Gastrocnemius medialis (tissue), 4 donors: ENCODE measurements around the gene CA9. TPM values are rescaled to one million over a fixed set of nuclear protein-coding genes. Genes with fewer than 3 reads are reported as not detected.
A peak's percentile ranks its signal among the peaks of the same experiment; 100 is the strongest.

Experiments
- ATAC-seq, 2 donors: fragments of 150-250 bp; one replicate each; pipeline ENCODE4 v1.9.1; 2016
- DNase-seq, 2 donors: peaks; one replicate each; pipeline ENCODE4 v3.0.0-alpha.2; 2019
- H3K27ac ChIP-seq, 4 donors: fragments of 200-600 bp; sonication (generic); 1 replicate in 1 of 4; 2 replicates in 3 of 4; pipeline ENCODE4 v1.5.1; 2016 to 2018; ENCODE audit warnings: mild to moderate bottlenecking in 2 of 4, moderate library complexity in 1 of 4
- H3K27me3 ChIP-seq, 3 donors: fragments of 200-600 bp; sonication (generic) in 2 of 3; 1 replicate in 1 of 3; 2 replicates in 2 of 3; pipeline versions ENCODE4 v1.5.1 to v1.6.0; 2016 to 2019; ENCODE audit warnings: mild to moderate bottlenecking in 1 of 3, moderate library complexity in 1 of 3
- H3K36me3 ChIP-seq, 2 donors: fragments of 200-600 bp; sonication (generic) in 1 of 2; one replicate each; pipeline ENCODE4 v1.5.1; 2017 to 2018
- H3K4me1 ChIP-seq, 2 donors: fragments of 200-600 bp; sonication (generic) in 1 of 2; one replicate each; pipeline ENCODE4 v1.5.1; 2016 to 2017; ENCODE audit warnings: mild to moderate bottlenecking in 2 of 2
- H3K4me3 ChIP-seq, 4 donors: fragments of 200-600 bp; sonication (generic) in 3 of 4; 1 replicate in 1 of 4; 2 replicates in 3 of 4; pipeline ENCODE4 v1.5.1; 2016 to 2019; ENCODE audit warnings: mild to moderate bottlenecking in 2 of 4
- H3K9me3 ChIP-seq, 3 donors: fragments of 200-600 bp; sonication (generic) in 2 of 3; 1 replicate in 1 of 3; 2 replicates in 2 of 3; pipeline ENCODE4 v1.5.1; 2016 to 2019
- POLR2A ChIP-seq, 2 donors: fragments of 450-650 bp; IDR thresholded peaks; one replicate each; pipeline ENCODE4 v1.6.1; 2017; ENCODE audit warnings: antibody characterized with exemption in 2 of 2, mild to moderate bottlenecking in 2 of 2, moderate library complexity in 2 of 2
- in situ Hi-C, 4 donors: fragments of 200-750 bp; cut with MboI; loops; one replicate each; pipeline versions ENCODE4 v1.15.0 to v1.8.0; 2017; ENCODE audit warnings: low sequenced_read_pairs in 4 of 4
- intact Hi-C: fragments of 100-400 bp; cut with DNase I; formaldehyde crosslinking; loops from one replicate; pipeline ENCODE4 v1.15.1; 2023; ENCODE audit warnings: low total_unique reads
- total RNA-seq, 4 donors: library from RNA; depleted of rRNA; stranded (reverse); fragments of >200 nt; gene quantifications; one replicate each; pipeline versions ENCODE4 v1.1.0 to v1.2.3, GENCODE V29; 2016
- TF ChIP-seq, protein P1 (sequence below), 5 experiments: fragments of 450-650 bp in 3 of 5; fragments of 200-600 bp in 2 of 5; sonication (generic) in 2 of 5; IDR thresholded peaks in 4 of 5; conservative IDR thresholded peaks in 1 of 5; 1 replicate in 4 of 5; 2 replicates in 1 of 5; pipeline ENCODE4 v1.5.1; 2016 to 2019; ENCODE audit warnings: antibody characterized with exemption in 5 of 5, mild to moderate bottlenecking in 3 of 5, moderate library complexity in 3 of 5

CA9 gene
- total RNA-seq, 4 donors from 2014 or later: not detected

DNA sequence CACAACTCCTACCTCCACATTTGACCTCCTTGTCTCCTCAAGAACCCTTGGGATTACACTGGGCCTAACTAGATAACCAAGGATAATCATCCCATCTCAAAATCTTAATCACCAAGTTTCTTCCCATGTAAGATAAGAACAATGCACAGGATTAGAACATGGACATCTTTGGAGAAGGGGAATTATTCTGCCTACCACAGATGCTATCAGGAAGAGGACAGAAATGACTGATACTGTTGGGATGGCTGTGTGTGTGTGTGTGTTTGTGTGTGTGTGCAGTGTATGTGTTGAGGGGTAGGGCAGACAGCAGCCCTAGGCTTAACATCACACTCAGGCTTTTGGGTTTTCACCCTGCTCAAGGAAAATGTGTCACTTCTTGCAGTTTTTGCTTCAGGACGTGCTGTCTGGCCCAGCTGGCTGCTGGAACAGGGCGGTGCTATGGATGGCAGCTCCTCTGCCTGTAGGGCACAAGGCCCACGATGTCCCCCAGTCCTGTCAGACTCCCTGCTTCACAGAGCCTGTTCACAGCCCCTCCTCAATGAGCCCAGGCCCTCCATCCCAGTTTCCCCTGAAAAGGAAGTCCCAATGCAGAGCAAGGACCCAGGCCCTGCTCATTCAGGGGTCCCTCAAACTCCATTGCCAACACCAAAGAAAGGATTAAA lies 7.7 kb downstream of the CA9 start:
- Histone ChIP-seq H3K4me1 (peaks cover 15 to 23% of the 10 kb centered on the region in 2 donors), H3K9me3 (no peaks in the 10 kb centered on the region), H3K27ac (peak overlapping the region; percentile 3 to 98 (median 49)), H3K4me3 (no peak overlapping the region), H3K36me3 (peaks cover 0 to 32% of the 10 kb centered on the region in 2 donors), H3K27me3 (no peaks in the 10 kb centered on the region)
- no peak for DNase-seq
- intact Hi-C loops (no loop called here), in situ Hi-C loops (no loop called here)
- TF ChIP-seq, protein P1, sequence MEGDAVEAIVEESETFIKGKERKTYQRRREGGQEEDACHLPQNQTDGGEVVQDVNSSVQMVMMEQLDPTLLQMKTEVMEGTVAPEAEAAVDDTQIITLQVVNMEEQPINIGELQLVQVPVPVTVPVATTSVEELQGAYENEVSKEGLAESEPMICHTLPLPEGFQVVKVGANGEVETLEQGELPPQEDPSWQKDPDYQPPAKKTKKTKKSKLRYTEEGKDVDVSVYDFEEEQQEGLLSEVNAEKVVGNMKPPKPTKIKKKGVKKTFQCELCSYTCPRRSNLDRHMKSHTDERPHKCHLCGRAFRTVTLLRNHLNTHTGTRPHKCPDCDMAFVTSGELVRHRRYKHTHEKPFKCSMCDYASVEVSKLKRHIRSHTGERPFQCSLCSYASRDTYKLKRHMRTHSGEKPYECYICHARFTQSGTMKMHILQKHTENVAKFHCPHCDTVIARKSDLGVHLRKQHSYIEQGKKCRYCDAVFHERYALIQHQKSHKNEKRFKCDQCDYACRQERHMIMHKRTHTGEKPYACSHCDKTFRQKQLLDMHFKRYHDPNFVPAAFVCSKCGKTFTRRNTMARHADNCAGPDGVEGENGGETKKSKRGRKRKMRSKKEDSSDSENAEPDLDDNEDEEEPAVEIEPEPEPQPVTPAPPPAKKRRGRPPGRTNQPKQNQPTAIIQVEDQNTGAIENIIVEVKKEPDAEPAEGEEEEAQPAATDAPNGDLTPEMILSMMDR (IDR thresholded peaks at IDR 0.05 in 4 of 5, conservative IDR thresholded peaks at IDR 0.05 in 1 of 5): no peak
- no peak for TF ChIP-seq POLR2A (IDR thresholded peaks at IDR 0.05)
- ATAC-seq: no peak

DNA sequence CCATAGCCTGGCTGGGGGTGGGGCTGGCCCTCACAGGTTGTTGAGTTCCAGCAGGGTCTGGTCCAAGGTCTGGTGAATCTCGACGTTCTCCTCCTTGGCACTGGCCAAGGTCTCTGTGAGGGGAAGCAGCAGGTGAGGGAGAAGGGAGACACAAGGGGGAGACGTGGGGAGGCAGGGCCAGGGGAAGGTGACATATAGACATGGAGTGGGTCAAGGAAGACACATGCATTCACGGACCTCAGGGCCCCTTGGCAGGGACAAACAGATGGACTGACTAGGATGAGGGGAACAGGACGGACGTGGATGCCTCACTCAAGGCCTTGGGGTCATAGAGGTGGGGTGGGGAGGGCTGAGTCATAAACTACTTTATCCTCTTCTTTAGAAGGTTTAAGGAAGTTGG lies 8.3 kb downstream of the CA9 start:
- H3K4me1 ChIP-seq: peaks cover 20 to 28% of the 10 kb centered on the region in 2 donors
- DNase-seq: no peak
- peak overlapping the region; percentile 3 to 98 (median 49) for H3K27ac ChIP-seq
- H3K9me3 ChIP-seq: no peaks in the 10 kb centered on the region
- H3K4me3 ChIP-seq: no peak overlapping the region
- H3K27me3 ChIP-seq: no peaks in the 10 kb centered on the region
- peaks cover 0 to 32% of the 10 kb centered on the region in 2 donors for H3K36me3 ChIP-seq
- no peak for TF ChIP-seq POLR2A (IDR thresholded peaks at IDR 0.05)
- TF ChIP-seq, protein P1 (IDR thresholded peaks at IDR 0.05 in 4 of 5, conservative IDR thresholded peaks at IDR 0.05 in 1 of 5): no peak
- intact Hi-C loops (no loop called here), in situ Hi-C loops (no loop called here)
- ATAC-seq: no peak

DNA sequence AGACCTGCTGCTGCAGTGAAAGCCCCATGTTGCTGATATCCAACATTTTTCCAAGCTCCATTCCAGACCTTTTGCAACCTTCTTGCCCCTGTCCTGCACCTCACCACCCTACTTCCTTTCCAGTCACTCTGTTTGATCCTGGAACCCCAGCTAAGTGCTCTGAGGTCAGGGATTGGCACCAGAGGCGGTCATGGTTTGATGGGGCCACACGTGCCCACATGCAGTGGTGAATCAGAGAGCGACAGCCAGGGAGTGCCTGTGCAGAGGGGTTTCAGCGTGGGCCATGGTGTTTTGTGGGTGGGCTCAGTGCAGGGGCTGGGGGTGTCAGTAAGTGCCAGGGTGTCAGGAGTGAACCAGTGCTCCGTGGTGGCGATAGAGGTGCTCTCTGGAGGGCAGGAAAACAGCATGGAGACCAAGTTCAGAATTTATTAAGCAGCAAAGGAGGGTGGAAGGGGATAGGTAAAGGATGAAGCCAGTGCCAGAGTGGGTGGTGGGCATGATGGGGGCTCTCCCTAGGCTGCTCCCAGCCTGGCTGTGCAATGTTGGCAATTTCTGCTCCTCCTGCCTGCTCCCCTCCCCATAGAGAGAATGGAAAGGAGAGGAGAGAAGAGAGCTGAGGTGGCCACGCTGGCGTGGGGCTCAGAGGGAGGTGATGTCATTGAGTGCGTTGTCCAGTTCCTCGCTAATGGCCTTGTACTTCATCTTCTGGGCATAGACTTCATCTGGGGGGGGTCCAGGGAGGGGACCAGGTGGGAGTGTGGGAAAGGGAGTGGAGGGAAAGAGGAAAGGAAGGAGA lies 9.0 kb downstream of the CA9 start:
- Histone ChIP-seq H3K36me3 (peaks cover 0 to 32% of the 10 kb centered on the region in 2 donors), H3K27me3 (no peaks in the 10 kb centered on the region), H3K4me1 (peaks cover 27 to 35% of the 10 kb centered on the region in 2 donors), H3K27ac (peak overlapping the region; percentile 3 to 98 (median 49)), H3K9me3 (no peaks in the 10 kb centered on the region), H3K4me3 (no peak overlapping the region)
- DNase-seq (no peak), ATAC-seq (no peak)
- in situ Hi-C loops (no loop called here), intact Hi-C loops (no loop called here)
- TF ChIP-seq, protein P1 (IDR thresholded peaks at IDR 0.05 in 4 of 5, conservative IDR thresholded peaks at IDR 0.05 in 1 of 5): no peak
- no peak for TF ChIP-seq POLR2A (IDR thresholded peaks at IDR 0.05)

DNA sequence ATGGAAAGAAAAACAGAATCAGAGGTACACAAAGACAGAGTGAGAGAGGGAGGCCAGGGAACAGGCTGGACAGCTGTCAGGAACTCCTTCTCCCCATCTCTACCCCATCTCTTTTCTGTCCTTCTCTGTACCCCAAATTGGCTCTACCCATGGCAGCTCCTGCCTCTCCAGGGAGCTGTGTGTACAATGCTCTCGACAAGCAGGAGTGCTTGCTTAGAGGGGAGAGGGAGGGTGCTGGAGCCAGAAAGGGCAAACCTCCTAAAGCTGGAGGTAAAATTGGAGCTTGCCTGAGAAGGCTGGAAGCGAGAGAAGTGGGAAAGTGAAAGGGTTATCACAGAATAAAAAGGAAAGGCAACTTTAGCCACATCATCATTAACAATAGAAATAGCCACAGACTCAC lies 9.6 kb downstream of the CA9 start:
- Histone ChIP-seq H3K9me3 (no peaks in the 10 kb centered on the region), H3K27ac (peak overlapping the region; percentile 48 to 99 (median 98)), H3K4me3 (no peak overlapping the region), H3K27me3 (no peaks in the 10 kb centered on the region), H3K4me1 (peaks cover 33 to 41% of the 10 kb centered on the region in 2 donors), H3K36me3 (peaks cover 0 to 32% of the 10 kb centered on the region in 2 donors)
- intact Hi-C loops (no loop called here), in situ Hi-C loops (no loop called here)
- DNase-seq (no peak), ATAC-seq (no peak)
- TF ChIP-seq, protein P1 (IDR thresholded peaks at IDR 0.05 in 4 of 5, conservative IDR thresholded peaks at IDR 0.05 in 1 of 5): no peak
- TF ChIP-seq POLR2A (IDR thresholded peaks at IDR 0.05): no peak
